ENCODE measurements around the gene NEMF.
"Not testable (repeated sequence)": the region's sequence is repeated elsewhere in the genome, so short reads cannot be mapped to it uniquely, and the experiment has no call there.

NEMF gene, protein sequence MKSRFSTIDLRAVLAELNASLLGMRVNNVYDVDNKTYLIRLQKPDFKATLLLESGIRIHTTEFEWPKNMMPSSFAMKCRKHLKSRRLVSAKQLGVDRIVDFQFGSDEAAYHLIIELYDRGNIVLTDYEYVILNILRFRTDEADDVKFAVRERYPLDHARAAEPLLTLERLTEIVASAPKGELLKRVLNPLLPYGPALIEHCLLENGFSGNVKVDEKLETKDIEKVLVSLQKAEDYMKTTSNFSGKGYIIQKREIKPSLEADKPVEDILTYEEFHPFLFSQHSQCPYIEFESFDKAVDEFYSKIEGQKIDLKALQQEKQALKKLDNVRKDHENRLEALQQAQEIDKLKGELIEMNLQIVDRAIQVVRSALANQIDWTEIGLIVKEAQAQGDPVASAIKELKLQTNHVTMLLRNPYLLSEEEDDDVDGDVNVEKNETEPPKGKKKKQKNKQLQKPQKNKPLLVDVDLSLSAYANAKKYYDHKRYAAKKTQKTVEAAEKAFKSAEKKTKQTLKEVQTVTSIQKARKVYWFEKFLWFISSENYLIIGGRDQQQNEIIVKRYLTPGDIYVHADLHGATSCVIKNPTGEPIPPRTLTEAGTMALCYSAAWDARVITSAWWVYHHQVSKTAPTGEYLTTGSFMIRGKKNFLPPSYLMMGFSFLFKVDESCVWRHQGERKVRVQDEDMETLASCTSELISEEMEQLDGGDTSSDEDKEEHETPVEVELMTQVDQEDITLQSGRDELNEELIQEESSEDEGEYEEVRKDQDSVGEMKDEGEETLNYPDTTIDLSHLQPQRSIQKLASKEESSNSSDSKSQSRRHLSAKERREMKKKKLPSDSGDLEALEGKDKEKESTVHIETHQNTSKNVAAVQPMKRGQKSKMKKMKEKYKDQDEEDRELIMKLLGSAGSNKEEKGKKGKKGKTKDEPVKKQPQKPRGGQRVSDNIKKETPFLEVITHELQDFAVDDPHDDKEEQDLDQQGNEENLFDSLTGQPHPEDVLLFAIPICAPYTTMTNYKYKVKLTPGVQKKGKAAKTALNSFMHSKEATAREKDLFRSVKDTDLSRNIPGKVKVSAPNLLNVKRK

DNA sequence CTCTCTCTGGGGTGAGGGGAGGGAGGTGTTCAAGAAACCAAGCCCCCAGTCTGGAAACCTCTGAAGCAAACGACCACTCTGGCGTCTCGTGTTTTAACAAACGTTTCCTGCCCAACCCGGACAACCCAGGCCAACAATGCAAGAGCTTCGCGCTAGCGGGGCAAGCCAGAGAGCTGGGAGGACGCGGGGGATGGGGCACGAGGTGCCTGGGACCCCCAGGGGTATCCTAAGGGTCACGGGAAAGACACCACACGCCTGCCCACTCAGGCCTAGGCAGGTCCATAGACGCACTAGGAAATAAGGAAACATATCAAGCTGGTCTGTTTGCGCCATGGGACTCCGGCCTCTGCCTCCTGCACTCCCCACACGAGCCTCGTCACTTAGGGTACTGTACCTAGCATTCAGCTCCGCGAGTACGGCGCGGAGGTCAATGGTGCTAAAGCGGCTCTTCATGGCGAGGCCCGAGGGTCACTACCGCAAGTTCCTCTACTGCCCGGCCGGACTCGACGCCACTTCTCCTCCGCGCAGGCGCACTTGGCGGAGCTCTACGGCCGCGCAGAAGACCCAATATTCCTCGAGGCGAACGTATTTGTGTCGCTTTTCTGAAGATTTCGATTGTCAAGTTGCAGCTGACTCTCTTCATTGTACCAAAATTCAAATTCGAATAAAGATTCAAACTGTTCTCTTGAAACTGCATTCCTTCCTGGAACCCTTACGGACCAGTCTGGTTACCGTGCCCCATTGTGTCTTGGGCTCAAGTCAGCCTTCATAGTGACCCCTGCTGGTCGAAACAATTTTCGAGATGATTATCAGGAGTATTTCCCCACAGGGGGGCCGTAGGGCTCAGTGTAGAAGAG is at the start of gene NEMF:
Gene NEMF (minus strand): TSS at position 488 of the 857 bp plus-strand sequence. CDS start 35 bp downstream, at position 453.
- peak; percentile 53 to 71 (median 61) for DNase-seq (ENCODE audit: low read depth in 3 of 3)

DNA sequence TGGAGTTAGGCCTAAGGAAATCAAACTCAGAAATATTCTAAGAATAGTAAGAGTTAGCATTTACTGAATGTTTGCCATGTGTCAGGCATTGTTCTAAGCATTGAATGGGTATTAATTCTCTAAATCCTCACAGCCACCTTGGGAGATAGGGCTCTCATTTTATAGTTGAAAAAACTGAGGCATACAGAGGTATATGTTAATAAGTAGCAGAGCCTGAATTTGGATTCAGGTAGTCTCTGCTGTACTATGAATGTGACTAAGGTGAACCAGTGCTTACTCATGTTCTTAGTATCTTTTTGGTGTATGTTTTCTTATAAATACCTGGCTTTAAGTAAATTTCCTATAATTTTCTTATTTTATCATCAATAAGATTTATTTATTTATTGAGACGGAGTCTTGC is 48.4 kb upstream of the NEMF start:
- no peak for DNase-seq (ENCODE audit: low read depth in 3 of 3)

DNA sequence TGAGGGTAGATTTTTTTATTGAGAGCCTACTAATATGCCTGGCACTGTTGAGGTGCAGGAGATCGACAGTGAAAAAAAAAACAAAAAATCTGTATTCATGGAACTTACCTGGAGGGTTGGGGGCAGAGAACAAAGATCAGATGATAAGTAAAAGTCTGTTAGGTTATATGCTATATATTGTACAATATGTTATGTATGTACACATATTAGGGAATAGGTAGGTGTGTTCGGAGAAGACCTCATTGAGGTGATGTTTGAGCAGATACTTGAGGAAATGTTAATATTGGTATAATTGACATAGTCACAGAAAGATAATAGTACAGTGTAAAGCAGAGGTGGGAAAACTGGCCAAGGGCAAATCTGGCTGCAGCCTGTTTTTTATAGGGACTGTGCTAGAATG is 45.9 kb upstream of the NEMF start:
- DNase-seq (ENCODE audit: low read depth in 3 of 3): no peak

DNA sequence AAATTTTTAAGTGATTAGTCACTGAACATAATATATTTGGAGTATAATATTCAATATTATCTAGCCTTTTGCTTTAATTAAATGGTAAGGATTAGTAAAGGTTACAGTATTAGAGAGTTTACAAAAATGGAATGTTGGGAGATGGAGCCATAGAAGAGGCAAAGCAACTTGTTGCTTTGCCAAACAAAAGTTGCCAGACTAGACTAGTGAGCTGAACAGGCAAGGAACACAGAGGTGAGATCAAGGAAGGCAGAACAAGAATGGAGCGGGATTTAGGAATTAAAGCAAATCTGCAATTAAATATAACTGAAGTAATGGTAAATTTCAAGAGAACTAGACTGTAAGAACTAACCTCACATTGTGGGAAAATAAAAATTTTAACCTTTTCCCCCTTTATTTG is 45.4 kb upstream of the NEMF start:
- no peak for DNase-seq (ENCODE audit: low read depth in 3 of 3)

DNA sequence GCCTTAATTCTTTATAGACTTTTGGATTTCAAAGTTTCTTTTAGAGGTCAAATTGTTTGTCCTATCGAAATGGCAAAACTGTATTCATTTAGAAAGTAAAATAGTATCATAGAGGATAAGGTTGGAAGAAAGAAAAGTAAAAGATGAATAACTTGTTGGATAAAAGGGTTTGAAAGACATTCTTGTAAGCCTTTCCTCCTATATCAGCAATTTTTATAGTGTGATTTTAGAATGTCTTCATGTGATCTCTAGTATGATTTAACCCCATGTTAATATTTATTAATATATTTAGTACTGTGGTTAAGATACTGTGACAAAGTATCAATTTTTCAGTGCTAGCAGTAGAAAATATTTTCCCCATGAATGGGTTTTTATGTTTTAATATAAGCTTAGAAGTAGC is 44.8 kb upstream of the NEMF start:
- DNase-seq (ENCODE audit: low read depth in 3 of 3): no peak

DNA sequence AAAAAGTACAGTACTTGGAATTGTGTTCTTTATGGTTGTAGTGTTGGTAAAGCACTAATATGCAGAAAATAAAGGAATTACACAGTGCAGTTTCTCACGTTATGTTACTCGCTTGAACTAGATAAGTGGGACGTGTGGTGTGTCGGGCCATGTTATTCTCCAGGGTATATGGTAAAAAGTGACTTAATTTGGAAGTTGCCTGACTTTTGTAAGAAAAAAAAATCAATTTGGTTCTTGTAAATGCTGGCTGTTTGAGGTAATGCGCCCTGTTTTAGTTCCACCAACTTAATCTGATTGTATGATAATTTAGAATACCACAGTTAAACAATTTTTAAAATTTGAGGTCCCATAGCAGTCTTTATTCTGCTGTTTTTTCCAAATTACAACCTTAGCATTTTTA is 44.4 kb upstream of the NEMF start:
- no peak for DNase-seq (ENCODE audit: low read depth in 3 of 3)

DNA sequence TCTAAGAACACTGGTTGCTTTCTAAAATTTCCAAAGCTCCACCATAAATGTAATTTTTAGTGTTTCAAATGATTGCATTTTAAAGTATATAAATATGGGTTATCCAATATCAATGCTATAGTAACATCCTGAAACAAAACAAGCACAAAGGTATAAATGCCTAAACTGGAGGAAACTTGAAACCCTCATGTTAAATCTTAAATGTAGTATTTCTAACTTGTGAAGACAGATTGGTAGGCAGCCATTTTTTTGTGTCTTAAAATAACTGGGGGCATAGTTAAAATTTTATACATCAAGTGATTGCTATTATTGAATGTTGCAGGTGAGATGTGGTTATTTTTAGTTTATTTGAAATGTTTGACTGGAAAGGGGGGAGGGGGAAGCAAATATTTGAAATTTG is 43.7 kb upstream of the NEMF start:
- not testable (repeated sequence) for DNase-seq (ENCODE audit: low read depth in 3 of 3)

DNA sequence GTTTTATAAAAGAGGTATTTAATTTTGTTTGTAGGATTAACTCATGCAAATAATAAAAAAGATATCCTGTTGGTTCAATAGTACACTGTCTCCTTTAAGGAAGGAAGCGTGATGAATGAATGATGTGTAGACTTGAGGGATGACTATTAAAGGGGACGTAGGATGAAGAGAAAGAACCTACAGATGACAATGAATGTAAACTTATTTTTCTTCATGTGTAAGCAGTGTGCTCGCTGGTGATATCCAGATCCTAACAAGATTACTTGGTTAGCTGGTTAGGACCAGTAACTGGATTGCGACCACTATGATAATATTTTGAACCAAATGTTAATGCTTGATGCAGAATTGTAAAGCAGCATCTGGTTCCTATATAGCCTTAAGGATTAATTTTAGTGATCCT is 42.9 kb upstream of the NEMF start:
- DNase-seq (ENCODE audit: low read depth in 3 of 3): no peak

DNA sequence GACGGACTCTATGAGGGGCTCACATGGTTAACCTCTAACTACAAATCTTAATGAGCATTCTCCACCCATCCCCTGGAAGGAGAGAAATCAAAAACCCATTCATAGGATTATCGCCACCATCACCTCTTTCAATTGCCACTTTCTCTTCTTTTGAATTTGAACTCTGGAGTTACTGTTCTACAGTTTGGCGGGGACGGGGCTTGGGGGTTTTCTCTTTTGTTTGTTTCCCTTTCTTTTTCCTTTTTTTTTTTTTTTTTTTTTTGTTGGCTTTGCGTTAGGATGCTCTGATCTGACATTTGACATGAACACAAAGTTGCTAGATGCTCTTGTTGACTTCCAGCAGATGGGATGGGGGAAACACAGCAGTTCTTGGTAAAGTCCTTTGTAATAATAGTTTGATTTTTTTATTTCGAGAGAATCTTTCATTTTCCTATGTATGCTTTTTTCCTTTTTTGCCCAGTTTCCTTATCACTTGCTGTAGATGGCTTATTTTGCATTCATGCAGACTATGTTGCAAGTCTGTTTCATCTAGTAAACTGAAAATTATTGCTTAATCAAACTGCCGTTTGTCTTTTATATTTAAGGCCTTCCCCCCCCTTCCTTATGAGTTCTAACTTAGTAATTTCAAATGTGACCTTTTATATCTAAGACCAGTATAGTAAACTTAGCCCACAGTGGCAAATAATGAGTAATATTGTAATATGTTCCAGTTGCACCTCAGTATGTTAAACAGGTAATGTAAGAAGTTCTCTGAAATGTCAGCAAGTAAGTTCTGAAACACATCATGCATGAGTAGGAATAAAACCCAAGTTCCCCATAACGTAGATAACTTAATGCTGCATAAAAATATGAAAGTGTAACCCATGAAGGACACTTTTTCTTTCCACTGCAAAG is 41.9 kb upstream of the NEMF start:
- DNase-seq (ENCODE audit: low read depth in 3 of 3): not testable (repeated sequence)

DNA sequence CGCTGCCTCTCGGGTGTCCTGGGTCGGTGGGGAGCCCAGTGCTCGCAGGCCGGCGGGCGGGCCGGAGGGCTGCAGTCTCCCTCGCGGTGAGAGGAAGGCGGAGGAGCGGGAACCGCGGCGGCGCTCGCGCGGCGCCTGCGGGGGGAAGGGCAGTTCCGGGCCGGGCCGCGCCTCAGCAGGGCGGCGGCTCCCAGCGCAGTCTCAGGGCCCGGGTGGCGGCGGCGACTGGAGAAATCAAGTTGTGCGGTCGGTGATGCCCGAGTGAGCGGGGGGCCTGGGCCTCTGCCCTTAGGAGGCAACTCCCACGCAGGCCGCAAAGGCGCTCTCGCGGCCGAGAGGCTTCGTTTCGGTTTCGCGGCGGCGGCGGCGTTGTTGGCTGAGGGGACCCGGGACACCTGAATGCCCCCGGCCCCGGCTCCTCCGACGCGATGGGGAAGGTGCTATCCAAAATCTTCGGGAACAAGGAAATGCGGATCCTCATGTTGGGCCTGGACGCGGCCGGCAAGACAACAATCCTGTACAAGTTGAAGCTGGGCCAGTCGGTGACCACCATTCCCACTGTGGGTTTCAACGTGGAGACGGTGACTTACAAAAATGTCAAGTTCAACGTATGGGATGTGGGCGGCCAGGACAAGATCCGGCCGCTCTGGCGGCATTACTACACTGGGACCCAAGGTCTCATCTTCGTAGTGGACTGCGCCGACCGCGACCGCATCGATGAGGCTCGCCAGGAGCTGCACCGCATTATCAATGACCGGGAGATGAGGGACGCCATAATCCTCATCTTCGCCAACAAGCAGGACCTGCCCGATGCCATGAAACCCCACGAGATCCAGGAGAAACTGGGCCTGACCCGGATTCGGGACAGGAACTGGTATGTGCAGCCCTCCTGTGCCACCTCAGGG is 41.0 kb upstream of the NEMF start:
- DNase-seq (ENCODE audit: low read depth in 3 of 3): peak; percentile 46 to 57 (median 48)

DNA sequence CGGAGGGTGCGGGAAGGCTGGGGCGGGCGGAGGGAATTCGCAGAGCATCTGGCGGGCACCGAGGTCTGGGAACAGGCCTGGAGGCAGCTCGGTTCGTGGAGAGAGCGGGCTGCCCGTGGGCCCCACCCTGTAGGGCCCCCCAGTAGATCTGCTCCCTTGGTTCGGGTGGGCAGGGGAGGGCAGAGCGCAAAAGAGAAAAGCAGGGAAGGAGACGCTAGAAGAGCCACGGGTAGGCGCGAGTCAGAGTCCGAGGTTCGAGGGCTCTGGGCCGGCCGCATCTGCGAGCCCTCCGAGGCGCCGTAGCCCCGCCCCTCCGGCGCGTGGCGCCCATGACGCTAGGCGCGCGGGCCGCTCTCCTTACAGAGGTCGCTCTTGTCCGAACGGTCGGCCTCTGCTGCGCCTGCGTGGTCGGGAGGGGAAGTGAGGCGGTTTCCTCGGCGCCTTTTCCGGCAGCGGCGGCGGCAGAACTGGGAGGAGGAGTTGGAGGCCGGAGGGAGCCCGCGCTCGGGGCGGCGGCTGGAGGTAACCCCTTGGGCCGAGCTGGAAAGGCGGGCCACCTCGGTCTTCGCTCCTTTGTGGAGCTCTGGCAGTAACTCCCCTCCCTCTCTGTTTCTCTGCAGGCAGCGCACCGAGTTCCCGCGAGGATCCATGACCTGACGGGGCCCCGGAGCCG is 40.2 kb upstream of the NEMF start, which contains the start of gene ARF6:
Gene ARF6 (plus strand): TSS at position 447 of the 673 bp plus-strand sequence. CDS start 655 bp downstream, outside the sequence.
- peak; percentile 90 to 97 (median 91) for DNase-seq (ENCODE audit: low read depth in 3 of 3)

DNA sequence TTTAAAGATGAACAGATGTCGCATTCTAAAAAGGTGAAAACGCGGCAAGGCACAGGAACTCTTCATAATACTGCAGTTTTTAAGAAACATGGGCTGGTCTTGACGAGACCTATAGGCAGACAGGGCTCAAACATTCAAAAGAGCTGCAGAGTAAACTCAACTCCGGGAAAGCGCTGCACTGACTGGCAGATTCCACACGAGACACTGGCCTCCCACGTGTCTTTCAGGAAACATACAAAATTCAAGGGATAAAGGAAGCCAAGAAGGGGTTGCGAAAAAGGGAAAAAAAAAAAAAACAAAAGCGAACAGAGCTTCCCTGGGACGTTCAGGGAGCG is 39.7 kb upstream of the NEMF start:
- DNase-seq (ENCODE audit: low read depth in 3 of 3): peak in 2 of 3 experiments; percentile 10 to 25

DNA sequence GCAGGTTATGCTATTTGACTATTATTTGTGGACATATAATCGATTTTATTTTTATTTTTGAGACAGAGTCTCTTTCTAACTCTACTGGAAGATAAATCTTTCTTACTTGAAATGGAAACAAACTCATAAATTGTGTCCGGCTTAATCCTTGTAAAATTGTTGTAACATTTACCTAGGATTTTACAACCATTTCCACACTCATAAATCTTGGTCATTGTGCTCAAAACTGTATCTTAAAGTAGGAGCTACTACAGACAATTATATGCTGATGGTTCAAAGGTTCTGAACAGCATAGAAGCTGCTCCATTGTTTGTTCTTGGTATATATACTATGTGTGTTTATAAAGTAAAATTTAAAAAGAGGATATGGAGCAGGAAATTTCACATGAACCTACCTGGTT is 35.7 kb upstream of the NEMF start:
- no peak for DNase-seq (ENCODE audit: low read depth in 3 of 3)

DNA sequence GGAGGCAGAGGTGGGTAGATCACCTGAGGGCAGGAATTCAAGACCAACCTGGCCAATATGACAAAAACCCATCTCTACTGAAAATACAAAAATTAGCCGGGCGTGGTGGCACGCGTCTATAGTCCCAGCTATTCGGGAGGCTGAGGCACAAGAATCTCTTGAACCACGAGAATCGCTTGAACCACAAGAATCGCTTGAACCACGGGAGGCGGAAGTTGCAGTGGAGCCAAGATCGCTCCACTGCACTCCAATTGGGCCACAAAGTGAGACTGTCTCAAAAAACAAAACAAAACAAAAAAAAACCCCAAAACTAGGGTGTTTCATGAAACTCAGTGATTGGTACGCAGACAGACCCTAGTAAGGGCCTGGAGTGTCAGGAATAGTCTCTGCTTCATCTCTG is 33.9 kb upstream of the NEMF start:
- DNase-seq (ENCODE audit: low read depth in 3 of 3): no peak

DNA sequence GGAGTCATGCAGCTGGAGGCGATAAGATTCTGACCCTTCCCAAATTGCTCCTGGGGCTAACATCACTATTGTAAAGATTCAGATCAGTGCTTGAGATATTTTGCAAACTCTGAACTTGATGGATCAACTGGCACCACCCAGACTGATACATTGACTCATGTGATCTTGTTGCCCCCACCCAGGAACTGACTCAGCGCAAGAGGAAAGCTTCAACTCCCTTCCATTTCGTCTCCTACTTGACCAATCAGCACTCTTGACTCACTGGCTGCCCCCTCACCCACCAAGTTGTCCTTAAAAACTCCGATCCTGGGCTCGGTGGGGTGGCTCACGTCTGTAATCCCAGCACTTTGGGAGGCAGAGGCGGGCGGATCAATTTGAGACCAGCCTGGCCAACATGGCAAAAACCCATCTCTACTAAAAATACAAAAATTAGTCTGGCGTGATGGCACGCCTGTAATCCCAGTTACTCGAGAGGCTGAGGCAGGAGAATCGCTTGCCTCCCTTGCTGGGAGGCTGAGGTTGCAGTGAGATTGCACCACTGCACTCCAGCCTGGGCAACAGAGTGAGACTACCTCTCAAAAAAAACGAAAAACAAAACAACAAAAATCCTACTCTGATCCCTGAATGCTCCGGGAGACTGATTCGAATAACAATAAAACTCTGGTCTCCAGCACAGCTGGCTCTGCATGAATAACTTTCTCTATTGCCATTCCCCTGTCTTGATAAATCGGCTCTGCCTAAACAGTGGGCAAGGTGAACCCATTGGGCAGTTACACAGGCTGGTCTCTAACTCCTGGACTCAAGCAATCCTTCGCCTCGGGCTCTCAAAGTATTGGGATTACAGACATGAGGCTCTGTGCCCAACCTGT is 30.5 kb upstream of the NEMF start:
- DNase-seq (ENCODE audit: low read depth in 3 of 3): no peak

DNA sequence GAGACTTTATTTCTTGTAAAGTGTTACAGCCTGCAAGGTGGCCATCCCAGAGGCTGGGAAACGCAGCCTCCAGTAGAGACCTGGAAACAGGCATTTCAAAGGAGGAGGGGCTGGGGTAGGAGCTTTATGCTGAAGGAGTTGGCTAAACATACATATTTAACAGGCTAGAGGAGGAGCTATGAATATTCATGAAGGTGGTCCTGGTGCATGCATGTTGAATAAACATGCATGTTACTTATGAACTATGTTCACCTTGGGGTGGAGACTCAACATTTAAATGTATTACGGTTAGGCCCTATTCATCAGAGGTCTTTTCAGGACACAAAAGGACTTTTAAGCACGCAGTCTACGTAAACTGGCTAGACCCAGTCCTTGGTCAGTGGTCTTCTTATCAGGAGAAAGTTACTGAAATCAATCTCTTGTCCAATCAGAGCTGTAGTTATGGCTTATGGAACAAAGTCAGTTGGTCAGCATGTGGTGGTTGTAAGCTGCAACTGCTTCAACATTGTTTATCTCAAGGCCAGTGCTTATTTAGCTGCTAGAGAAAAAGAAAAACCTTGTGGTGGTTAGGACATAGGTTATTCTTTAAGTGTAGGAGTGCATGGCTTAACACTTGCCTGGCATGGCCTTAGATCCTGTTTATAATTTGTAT is 28.9 kb upstream of the NEMF start:
- no peak for DNase-seq (ENCODE audit: low read depth in 3 of 3)
